Subcutaneous abdominal adipose tissue (tissue), 5 donors: ENCODE measurements around the gene NUFIP2.
A peak's percentile ranks its signal among the peaks of the same experiment; 100 is the strongest.

Experiments used
- H3K27ac ChIP-seq: one replicate; pipeline ENCODE4 v1.7.0; 2013; ENCODE audit warnings: low read depth, mild to moderate bottlenecking, inconsistent platforms, low read length, moderate library complexity
- H3K27me3 ChIP-seq, 5 donors: one replicate each; pipeline ENCODE4 v1.7.0; 2013; ENCODE audit warnings: low read length in 5 of 5, inconsistent platforms in 1 of 5; ENCODE audit not compliant: control insufficient read depth in 5 of 5, insufficient read depth in 4 of 5
- H3K36me3 ChIP-seq, 5 donors: one replicate each; pipeline ENCODE4 v1.7.0; 2013; ENCODE audit warnings: low read length in 5 of 5; ENCODE audit not compliant: control insufficient read depth in 5 of 5, insufficient read depth in 5 of 5
- H3K4me1 ChIP-seq, 5 donors: one replicate each; pipeline ENCODE4 v1.7.0; 2013; ENCODE audit warnings: low read length in 5 of 5, mild to moderate bottlenecking in 3 of 5, moderate library complexity in 1 of 5; ENCODE audit not compliant: control insufficient read depth in 5 of 5, insufficient read depth in 5 of 5
- H3K4me3 ChIP-seq, 5 donors: one replicate each; pipeline ENCODE4 v1.7.0; 2013; ENCODE audit warnings: low read length in 5 of 5, low read depth in 1 of 5
- H3K9ac ChIP-seq, 5 donors: one replicate each; pipeline ENCODE4 v1.7.0; 2013; ENCODE audit warnings: low read length in 5 of 5, mild to moderate bottlenecking in 4 of 5, moderate library complexity in 3 of 5
- H3K9me3 ChIP-seq, 5 donors: one replicate each; pipeline ENCODE4 v1.7.0; 2013; ENCODE audit warnings: low read length in 5 of 5; ENCODE audit not compliant: control insufficient read depth in 5 of 5
- donor health status: healthy.
- donor health status: healthy.
- donor health status: healthy.
- donor health status: healthy.
- donor health status: healthy.

Gene NUFIP2

GRCh38 chr17:29303386-29303785, 9.4 kb upstream of the NUFIP2 start:
- Histone ChIP-seq H3K9ac (no peak overlapping the region), H3K27ac (no peak overlapping the region), H3K27me3 (no peaks in the 10 kb centered on the region), H3K4me1 (no peaks in the 10 kb centered on the region), H3K36me3 (no peaks in the 10 kb centered on the region), H3K9me3 (no peaks in the 10 kb centered on the region), H3K4me3 (no peak overlapping the region)

DNA sequence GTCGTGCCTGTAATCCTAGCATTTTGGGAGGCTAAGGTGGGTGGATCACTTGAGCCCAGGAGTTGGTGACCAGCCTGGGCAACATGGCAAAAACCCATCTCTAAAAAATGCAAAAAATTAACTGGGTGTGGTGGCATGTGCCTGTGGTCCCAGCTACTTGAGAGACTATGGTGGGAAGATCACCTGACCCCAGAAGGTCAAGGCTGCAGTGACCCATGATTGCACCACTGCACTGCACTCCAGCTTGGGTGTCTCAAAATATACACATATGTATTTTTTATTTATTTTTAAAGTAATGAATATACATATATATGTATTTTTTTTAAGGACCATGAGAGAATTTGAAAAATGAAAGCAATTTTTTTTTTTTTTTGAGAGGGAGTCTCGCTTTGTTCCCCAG, 5.1 kb upstream of the NUFIP2 start:
- Histone ChIP-seq H3K4me1 (peaks cover 2 to 7% (median 6%) of the 10 kb centered on the region in 5 donors), H3K36me3 (no peaks in the 10 kb centered on the region), H3K4me3 (no peak overlapping the region), H3K27me3 (no peaks in the 10 kb centered on the region), H3K27ac (no peak overlapping the region), H3K9ac (no peak overlapping the region), H3K9me3 (no peaks in the 10 kb centered on the region)

GRCh38 chr17:29295420-29295819, 1.5 kb upstream of the NUFIP2 start:
- no peak overlapping the region for H3K9ac ChIP-seq
- H3K27ac ChIP-seq = no peak overlapping the region
- H3K9me3 ChIP-seq = no peaks in the 10 kb centered on the region
- no peaks in the 10 kb centered on the region for H3K27me3 ChIP-seq
- no peaks in the 10 kb centered on the region for H3K36me3 ChIP-seq
- peaks cover 4 to 28% (median 24%) of the 10 kb centered on the region in 5 donors for H3K4me1 ChIP-seq
- H3K4me3 ChIP-seq = no peak overlapping the region

- H3K27me3 ChIP-seq = no peaks in the 10 kb centered on the region
- peaks cover 4 to 36% (median 32%) of the 10 kb centered on the region in 5 donors for H3K4me1 ChIP-seq
- H3K36me3 ChIP-seq = peaks cover 0 to 4% (median 0%) of the 10 kb centered on the region in 5 donors
- peak overlapping the region; percentile 98 for H3K27ac ChIP-seq
- H3K9ac ChIP-seq = peak overlapping the region; percentile 79 to 87 (median 81)
- H3K4me3 ChIP-seq = peak overlapping the region; percentile 79 to 100 (median 99)
- no peaks in the 10 kb centered on the region for H3K9me3 ChIP-seq
Observed at GRCh38 chr17:29294580-29294900, 592 bp upstream of the NUFIP2 start.

DNA sequence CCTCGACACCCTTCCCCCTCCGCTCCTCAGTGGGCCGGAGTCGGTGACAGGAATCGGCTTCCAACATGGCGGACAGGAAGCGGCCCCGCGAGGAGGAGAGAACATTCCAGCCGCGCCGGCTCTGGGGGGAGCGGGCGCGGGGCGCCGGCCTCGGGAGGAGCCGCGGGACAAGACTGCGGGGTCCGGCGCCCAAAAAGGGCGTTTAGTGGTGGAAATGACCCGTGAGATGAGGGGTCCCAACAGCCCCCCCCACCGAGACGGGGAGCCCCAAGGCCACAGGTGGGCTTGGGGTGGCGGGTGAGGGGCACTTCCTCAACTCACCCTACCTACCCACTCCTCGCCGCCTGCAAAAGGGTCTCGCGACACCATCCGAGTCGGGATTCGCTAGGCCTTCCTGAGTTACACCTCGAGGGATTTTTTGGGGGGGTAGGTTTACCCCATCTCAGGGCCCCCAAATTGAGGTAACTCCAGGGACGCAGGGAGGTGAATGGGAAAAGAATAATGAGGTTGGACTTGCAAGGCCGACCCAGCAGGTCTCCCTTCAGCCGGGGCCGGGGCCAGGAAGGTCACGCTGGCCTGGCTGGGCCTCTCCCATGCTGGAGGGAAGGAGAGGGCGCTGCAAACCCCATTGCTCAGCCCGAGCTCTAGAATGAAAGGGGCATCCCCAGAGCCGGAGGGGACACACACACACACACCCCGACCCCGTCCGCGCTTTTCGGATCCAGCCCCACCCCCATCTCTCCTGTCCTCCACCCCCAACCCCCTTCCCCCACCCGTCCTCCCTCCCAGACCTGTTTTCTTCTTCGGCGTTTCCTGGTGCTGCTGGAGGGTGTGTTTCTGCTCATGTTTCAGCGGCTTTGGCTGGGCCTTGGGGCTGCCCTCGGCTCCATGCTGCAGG, 707 bp downstream of the NUFIP2 start:
- H3K36me3 ChIP-seq = peaks cover 0 to 4% (median 0%) of the 10 kb centered on the region in 5 donors
- H3K9ac ChIP-seq = peak overlapping the region; percentile 92 to 100 (median 99)
- no peaks in the 10 kb centered on the region for H3K27me3 ChIP-seq
- H3K4me1 ChIP-seq = peaks cover 4 to 44% (median 43%) of the 10 kb centered on the region in 5 donors
- H3K4me3 ChIP-seq = peak overlapping the region; percentile 92 to 100 (median 99)
- H3K9me3 ChIP-seq = no peaks in the 10 kb centered on the region
- H3K27ac ChIP-seq = peak overlapping the region; percentile 98

DNA sequence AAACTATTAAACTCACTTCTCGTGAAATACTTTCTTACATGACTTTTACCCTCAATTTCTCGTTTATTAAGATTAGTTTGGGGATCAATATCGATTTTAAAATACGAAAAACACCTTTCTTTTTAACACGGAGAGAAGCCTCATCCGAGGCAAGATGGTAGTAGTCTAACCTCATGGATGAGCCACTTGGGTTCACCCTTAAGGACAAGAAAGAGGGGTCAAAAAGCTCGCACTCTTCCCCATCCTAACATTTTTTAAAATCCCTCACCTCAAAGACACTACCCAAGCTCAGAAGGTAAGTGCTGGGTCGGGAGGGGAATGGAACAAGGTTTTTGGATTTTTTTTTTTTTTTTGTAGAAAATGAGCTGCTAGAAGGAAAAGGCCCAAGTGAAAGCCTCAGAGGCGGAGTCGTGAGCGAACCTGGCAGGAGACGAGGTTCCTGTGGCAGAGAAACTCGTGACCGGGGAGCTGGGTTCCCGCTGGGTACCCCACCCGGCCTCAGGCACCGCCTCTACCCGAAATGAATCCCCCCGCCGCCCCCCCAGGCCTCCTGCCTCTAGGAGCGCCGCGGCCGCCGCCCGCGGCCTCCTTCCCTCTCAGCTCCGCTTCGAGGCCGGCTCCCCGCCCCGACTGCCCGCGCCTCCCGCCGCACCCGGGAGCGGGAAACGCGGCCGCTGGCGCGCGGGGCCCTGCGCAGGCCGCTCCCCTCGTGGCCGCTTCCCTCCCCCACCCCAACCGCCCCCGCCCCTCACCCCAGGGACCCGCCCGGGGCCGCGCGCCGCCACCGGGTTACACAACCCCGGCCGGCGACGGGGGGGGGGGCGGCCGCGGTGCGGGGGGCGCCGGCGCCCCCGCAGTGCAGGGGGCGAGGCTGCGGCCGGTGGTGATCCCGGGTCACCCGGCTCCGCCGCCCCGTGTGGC, 1.6 kb downstream of the NUFIP2 start:
- Histone ChIP-seq H3K9me3 (no peaks in the 10 kb centered on the region), H3K27ac (peak overlapping the region; percentile 98), H3K9ac (peak overlapping the region; percentile 92 to 100 (median 99)), H3K4me1 (peaks cover 4 to 50% (median 43%) of the 10 kb centered on the region in 5 donors), H3K4me3 (peak overlapping the region; percentile 81 to 100 (median 99)), H3K27me3 (no peaks in the 10 kb centered on the region), H3K36me3 (peaks cover 0 to 6% (median 4%) of the 10 kb centered on the region in 5 donors)

GRCh38 chr17:29291163-29291752, 2.7 kb downstream of the NUFIP2 start:
- Histone ChIP-seq H3K9ac (peak overlapping the region in 4 of 5 donors; percentile 88 to 96 (median 92)), H3K9me3 (no peaks in the 10 kb centered on the region), H3K36me3 (peaks cover 8 to 17% (median 15%) of the 10 kb centered on the region in 5 donors), H3K4me3 (peak overlapping the region; percentile 73 to 99 (median 76)), H3K4me1 (peaks cover 4 to 53% (median 44%) of the 10 kb centered on the region in 5 donors), H3K27ac (peak overlapping the region; percentile 88), H3K27me3 (no peaks in the 10 kb centered on the region)

GRCh38 chr17:29289852-29290251, 4.1 kb downstream of the NUFIP2 start:
- Histone ChIP-seq H3K36me3 (peaks cover 14 to 28% (median 23%) of the 10 kb centered on the region in 5 donors), H3K9me3 (no peaks in the 10 kb centered on the region), H3K4me1 (peaks cover 4 to 55% (median 45%) of the 10 kb centered on the region in 5 donors), H3K9ac (no peak overlapping the region), H3K27me3 (no peaks in the 10 kb centered on the region), H3K4me3 (no peak overlapping the region), H3K27ac (peak overlapping the region; percentile 21)

DNA sequence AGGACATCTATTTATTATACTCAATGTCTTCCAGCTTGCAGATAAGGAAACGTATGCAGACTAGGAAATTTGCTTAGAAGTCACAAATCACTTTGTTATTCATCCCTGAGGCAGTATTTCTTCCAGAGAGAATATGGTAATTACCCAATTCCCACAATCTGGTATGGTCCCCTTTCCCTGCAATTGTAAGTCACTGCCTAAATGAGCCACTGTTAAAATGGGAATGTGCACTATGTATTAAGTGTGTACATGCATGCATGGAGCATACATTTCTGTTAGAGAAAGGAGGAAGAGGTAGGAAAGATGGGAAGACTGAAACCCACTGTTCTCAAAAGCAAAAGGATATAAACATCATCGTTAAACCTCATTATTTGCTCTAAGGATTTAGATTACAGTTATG, 10.0 kb downstream of the NUFIP2 start:
- no peaks in the 10 kb centered on the region for H3K9me3 ChIP-seq
- no peaks in the 10 kb centered on the region for H3K27me3 ChIP-seq
- peaks cover 32 to 58% (median 35%) of the 10 kb centered on the region in 5 donors for H3K36me3 ChIP-seq
- peak overlapping the region in 2 of 5 donors; percentile 16 to 19 for H3K9ac ChIP-seq
- no peak overlapping the region for H3K4me3 ChIP-seq
- peaks cover 0 to 44% (median 34%) of the 10 kb centered on the region in 5 donors for H3K4me1 ChIP-seq
- no peak overlapping the region for H3K27ac ChIP-seq
